Calu3 (cell line): ENCODE data around the gene ENTPD2. TPM values are rescaled to one million over a fixed set of nuclear protein-coding genes. Genes with fewer than 3 reads are reported as not detected.

Source experiments
- BruUV-seq: library from RNA; stranded (reverse); fragments of 400-500 nt; replicated peaks from 2 replicates; lab custom pipeline; 2021; lab: Mats Ljungman, UMichigan
- CTCF ChIA-PET: fragments of 300-600 bp; sonication (Branson Sonifier 250); formaldehyde crosslinking; loops from one replicate; lab custom pipeline; 2022; ENCODE audit warnings: antibody characterized with exemption; lab: Charles Lee
- DNase-seq: peaks from one replicate; pipeline ENCODE4 v3.0.0; 2022
- H3K27ac Mint-ChIP-seq: one replicate; pipeline ENCODE4 v1.8.0; 2022; ENCODE audit warnings: mixed read lengths; ENCODE audit not compliant: unreplicated experiment
- H3K27me3 Mint-ChIP-seq: one replicate; pipeline ENCODE4 v1.8.0; 2022; ENCODE audit warnings: mixed read lengths; ENCODE audit not compliant: unreplicated experiment
- H3K36me3 Mint-ChIP-seq: one replicate; pipeline ENCODE4 v1.8.0; 2022; ENCODE audit warnings: mild to moderate bottlenecking, moderate library complexity, mixed read lengths; ENCODE audit not compliant: insufficient read depth, unreplicated experiment
- H3K4me1 Mint-ChIP-seq: one replicate; pipeline ENCODE4 v1.8.0; 2022; ENCODE audit warnings: mild to moderate bottlenecking, low read depth, mixed read lengths; ENCODE audit not compliant: unreplicated experiment
- H3K4me3 Mint-ChIP-seq: one replicate; pipeline ENCODE4 v1.8.0; 2022; ENCODE audit warnings: mild to moderate bottlenecking, low read depth, moderate library complexity, mixed read lengths; ENCODE audit not compliant: unreplicated experiment
- H3K9me3 Mint-ChIP-seq: one replicate; pipeline ENCODE4 v1.8.0; 2022; ENCODE audit warnings: low read depth, mixed read lengths; ENCODE audit not compliant: unreplicated experiment
- intact Hi-C: fragments of 100-400 bp; cut with micrococcal nuclease; formaldehyde crosslinking; loops from one replicate; pipeline ENCODE4 v1.10.0; 2022; ENCODE audit not compliant: unreplicated experiment
- total RNA-seq: library from RNA; stranded (reverse); gene quantifications from 2 replicates; pipeline ENCODE4 v1.2.3, GENCODE V29; 2022
- TF ChIP-seq, protein P1 (sequence below): fragments of 200-600 bp; IDR thresholded peaks from one replicate; pipeline ENCODE4 v1.8.0; 2022; ENCODE audit warnings: antibody characterized with exemption; ENCODE audit not compliant: unreplicated experiment

ENTPD2 gene
- total RNA-seq, 1 experiment from 2014 or later: 3.8 TPM

DNA sequence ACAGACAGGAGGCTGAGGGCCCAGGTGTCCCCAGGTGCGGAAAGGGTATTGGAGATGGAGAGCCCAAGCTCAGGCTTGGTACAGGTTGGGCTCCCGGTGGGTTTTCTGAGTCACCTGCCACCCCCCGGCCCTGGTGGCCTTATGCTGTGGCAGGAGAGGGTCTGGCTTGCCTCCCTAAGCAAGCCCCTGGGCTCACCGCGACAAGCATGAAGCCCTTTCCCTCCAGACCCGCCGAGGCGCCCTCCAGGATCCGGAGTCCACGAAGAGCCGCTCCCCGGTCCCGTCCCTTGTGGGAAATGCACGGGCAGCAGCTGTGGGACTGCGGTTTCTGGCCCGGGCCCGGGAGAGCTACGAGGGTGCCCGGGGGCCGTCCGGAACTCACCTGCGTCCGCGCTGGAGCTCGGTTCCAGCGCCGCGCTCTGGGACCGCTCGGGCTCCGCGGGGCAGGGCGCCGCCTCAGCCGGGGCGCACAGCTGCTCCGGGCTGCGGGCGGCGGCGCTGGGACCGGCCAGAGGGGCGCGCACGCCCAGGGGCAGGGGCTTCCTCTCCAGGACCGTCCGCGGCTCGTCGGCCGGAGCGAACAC lies 15.7 kb upstream of the ENTPD2 start:
- BruUV-seq: no TSS peak
- intact Hi-C loops: no loop called here
- H3K27ac Mint-ChIP-seq: no peak overlapping the region
- peak overlapping the region; percentile 70 for H3K4me3 Mint-ChIP-seq
- peaks cover 16% of the 10 kb centered on the region for H3K4me1 Mint-ChIP-seq
- no peak for DNase-seq
- peaks cover 25% of the 10 kb centered on the region for H3K36me3 Mint-ChIP-seq
- CTCF ChIA-PET: interaction anchor here (0.6 to 3.0 kb wide), 4 partner anchors 17 to 81 kb away, joined by 3 to 10 read pairs (median 6); partner anchors contain the start of genes MAN1B1 and NPDC1
- no peaks in the 10 kb centered on the region for H3K27me3 Mint-ChIP-seq
- TF ChIP-seq, protein P1, sequence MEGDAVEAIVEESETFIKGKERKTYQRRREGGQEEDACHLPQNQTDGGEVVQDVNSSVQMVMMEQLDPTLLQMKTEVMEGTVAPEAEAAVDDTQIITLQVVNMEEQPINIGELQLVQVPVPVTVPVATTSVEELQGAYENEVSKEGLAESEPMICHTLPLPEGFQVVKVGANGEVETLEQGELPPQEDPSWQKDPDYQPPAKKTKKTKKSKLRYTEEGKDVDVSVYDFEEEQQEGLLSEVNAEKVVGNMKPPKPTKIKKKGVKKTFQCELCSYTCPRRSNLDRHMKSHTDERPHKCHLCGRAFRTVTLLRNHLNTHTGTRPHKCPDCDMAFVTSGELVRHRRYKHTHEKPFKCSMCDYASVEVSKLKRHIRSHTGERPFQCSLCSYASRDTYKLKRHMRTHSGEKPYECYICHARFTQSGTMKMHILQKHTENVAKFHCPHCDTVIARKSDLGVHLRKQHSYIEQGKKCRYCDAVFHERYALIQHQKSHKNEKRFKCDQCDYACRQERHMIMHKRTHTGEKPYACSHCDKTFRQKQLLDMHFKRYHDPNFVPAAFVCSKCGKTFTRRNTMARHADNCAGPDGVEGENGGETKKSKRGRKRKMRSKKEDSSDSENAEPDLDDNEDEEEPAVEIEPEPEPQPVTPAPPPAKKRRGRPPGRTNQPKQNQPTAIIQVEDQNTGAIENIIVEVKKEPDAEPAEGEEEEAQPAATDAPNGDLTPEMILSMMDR: no peak
- no peaks in the 10 kb centered on the region for H3K9me3 Mint-ChIP-seq

DNA sequence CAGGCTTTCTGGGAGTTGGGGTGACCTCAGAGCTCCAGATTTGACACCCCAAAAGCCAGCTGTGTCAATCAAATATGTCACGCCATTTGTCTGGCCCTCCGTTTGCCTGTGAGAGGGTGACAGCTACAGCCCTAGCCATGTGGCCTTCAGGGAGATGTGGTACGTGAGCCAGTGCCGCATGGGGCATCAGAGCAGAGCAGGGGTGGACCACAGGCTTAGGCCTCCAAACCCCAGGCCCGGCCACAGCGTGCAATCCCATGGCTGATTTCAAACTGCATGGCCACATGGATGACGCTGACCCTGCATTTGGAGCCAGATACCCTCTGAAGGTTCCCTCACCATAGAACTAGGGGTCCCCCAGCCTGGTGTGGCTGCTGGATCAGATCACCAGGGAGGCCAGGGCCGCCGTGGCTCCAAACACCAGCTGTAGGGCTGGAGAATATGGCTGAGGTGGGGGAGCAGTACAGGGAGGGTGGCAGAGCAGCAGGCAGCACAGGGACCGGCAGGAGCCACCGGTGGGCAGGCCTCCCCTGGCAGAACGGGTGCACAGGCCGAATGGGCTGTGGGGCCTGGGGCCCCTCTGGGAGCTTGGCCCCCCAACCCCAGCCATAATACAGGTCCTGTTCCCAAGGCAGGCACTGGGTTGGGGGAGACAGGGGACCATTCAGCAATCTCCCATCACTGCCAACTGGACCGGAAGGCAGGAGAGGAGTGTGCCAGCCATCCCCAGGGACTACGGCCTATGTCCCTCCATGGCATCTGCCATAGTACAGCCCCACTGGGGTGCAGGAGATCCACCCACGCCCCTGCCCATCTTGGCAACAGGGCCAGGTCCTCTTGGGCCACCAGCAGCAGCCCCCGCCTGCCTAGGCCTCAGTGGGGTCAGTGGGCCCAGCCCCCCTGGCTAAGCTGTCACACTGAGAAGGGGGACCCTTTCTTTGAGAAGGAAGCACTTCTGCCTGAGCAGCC lies 15.0 kb upstream of the ENTPD2 start:
- H3K4me1 Mint-ChIP-seq: peaks cover 16% of the 10 kb centered on the region
- peaks cover 25% of the 10 kb centered on the region for H3K36me3 Mint-ChIP-seq
- H3K27ac Mint-ChIP-seq: no peak overlapping the region
- no peaks in the 10 kb centered on the region for H3K27me3 Mint-ChIP-seq
- no peak for DNase-seq
- CTCF ChIA-PET: interaction anchor here (0.8 to 3.0 kb wide), 7 partner anchors 13 to 281 kb away, joined by 3 to 27 read pairs (median 9); partner anchors contain the start of genes MAN1B1 and NPDC1
- H3K9me3 Mint-ChIP-seq: no peaks in the 10 kb centered on the region
- intact Hi-C loops: no loop called here
- BruUV-seq: TSS peak; percentile 22
- H3K4me3 Mint-ChIP-seq: peak overlapping the region; percentile 70
- TF ChIP-seq, protein P1: no peak

DNA sequence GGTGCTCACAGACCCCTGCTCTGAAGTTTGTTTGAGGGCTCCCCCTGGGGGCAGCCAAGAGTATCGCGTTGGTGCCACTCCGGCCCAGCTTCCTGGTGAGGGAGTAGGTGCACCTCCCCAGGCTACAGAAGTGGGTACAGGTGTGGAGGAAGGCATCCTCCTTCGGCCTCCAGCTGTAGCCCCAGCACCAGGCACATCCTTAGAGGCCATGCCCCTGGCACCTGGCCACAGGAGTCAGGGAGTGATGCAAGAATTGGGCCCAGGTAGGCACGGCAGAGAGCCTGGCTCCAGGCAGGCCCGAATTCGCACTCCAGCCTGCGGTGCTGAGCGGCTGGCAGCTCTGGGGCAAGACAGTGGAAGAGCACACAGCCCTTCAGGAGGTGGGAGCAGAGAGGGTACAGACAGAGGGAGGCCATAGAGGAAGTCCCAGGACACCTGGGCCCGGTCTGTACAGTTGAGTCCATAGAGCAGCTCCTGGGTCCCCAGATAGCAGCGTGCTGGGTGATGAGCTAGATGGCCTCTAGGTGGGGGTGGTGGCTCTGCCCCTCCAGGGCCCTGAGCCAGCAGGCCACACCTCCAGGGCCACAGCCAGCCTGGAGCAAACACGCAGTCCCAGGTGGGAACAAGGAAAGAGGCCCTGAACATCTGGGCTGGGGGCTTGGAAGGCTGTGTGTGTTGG lies 14.1 kb upstream of the ENTPD2 start:
- intact Hi-C loops: no loop called here
- Mint-ChIP-seq H3K9me3 (no peaks in the 10 kb centered on the region), H3K27me3 (no peaks in the 10 kb centered on the region), H3K4me1 (peaks cover 16% of the 10 kb centered on the region), H3K4me3 (peak overlapping the region; percentile 70), H3K27ac (no peak overlapping the region), H3K36me3 (peaks cover 25% of the 10 kb centered on the region)
- BruUV-seq: no TSS peak
- CTCF ChIA-PET: interaction anchor here (0.7 to 3.0 kb wide), 9 partner anchors 12 to 1737 kb away, joined by 3 to 27 read pairs (median 4); partner anchors contain the start of genes MAN1B1 and NPDC1
- DNase-seq: peak; percentile 86
- TF ChIP-seq, protein P1: peak; percentile 55
